ENCODE data around the gene PCNX2. TPM values are rescaled to one million over a fixed set of nuclear protein-coding genes. Genes with fewer than 3 reads are reported as not detected.

Gene PCNX2
- total and polyA plus RNA-seq, 2 of the 13 experiments (the other 11 are each of a cell fraction or from before 2014, with no cell fraction given), result 0.11 to 0.42 TPM

DNA sequence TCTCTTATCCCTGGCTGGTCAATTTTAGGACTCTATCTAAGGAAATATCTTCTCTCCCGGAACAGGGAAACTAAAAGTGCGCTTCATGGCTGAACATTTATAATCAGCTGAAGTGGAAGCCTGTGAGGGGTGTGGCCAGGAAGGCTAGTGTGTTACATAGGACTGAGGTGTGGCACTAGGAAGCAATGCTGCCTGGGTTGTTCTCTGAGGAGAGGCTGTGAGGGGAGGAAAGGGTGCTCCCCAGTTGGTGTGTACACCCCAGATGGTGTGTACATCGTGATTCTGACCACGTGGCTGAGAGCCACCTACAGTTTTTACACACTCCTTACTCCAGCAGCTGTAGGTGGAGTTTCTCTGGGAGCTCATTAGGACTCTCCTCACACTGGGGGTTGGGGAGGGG is 328.9 kb downstream of the PCNX2 start (continued):
- no peak for TF ChIP-seq ZFP36 (IDR thresholded peaks at IDR 0.05; ENCODE audit: borderline replicate concordance, low read depth, low read length, partially characterized antibody)
- TF ChIP-seq, protein P1, sequence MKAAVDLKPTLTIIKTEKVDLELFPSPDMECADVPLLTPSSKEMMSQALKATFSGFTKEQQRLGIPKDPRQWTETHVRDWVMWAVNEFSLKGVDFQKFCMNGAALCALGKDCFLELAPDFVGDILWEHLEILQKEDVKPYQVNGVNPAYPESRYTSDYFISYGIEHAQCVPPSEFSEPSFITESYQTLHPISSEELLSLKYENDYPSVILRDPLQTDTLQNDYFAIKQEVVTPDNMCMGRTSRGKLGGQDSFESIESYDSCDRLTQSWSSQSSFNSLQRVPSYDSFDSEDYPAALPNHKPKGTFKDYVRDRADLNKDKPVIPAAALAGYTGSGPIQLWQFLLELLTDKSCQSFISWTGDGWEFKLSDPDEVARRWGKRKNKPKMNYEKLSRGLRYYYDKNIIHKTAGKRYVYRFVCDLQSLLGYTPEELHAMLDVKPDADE (CRISPR knock-in tag; IDR thresholded peaks at IDR 0.05), result no peak

DNA sequence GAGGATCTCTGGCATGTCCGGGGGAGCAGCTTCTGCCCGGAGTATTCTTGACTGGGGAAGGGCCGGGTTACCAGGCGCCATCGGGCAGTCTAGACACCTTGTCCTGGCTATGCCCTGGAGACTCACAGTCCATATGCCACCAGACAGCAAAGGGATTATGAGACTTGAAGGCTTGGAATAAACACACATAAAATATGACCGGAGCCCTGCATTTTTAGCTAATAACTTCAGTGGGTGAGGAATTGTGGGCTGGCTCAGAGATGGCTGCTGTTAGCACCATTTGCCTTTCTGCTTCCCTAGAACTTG is 329.7 kb downstream of the PCNX2 start:
- CTCF ChIA-PET (ENCODE audit: low intra/inter-chr PET ratio, low total read pairs), result no interaction called here
- Histone ChIP-seq H3K27ac (ENCODE audit: extremely low read length, insufficient read depth, low read length) (no peak overlapping the region), H3K27me3 (ENCODE audit: control insufficient read depth in 1 of 2, insufficient read depth in 2 of 2, low read length in 2 of 2) (no peaks in the 10 kb centered on the region), H3K4me3 (replicated peaks in 1 of 3; ENCODE audit: insufficient read depth in 1 of 3, low read depth in 2 of 3, low read length in 3 of 3) (no peak overlapping the region), H2AFZ (ENCODE audit: low read length) (no peak overlapping the region), H3K4me1 (ENCODE audit: insufficient read depth, low read length) (no peaks in the 10 kb centered on the region), H3K79me2 (ENCODE audit: insufficient read depth, low read length) (no peaks in the 10 kb centered on the region), H3K36me3 (replicated peaks in 1 of 2; ENCODE audit: control insufficient read depth in 1 of 2, insufficient read depth in 2 of 2, low read length in 2 of 2) (peaks cover 7 to 55% of the 10 kb centered on the region in 2 experiments), H3K9me3 (ENCODE audit: low read length) (no peaks in the 10 kb centered on the region), H4K20me1 (ENCODE audit: insufficient read depth, low read length) (no peaks in the 10 kb centered on the region), H3K9ac (ENCODE audit: insufficient read depth, low read depth, low read length) (no peak overlapping the region), H3K4me2 (ENCODE audit: low read depth, low read length) (no peak overlapping the region)
- intact Hi-C loops (cut with micrococcal nuclease; ENCODE audit: unreplicated experiment) (no loop called here), in situ Hi-C loops (cut with HindIII; ENCODE audit: extremely low pct_ligation_motif_present, low pct_unique_long_range_greater_than_20kb) (loop anchor here (25.0 kb wide), 1 partner anchor 1104 kb away; no protein-coding TSS in a partner anchor)
- FAIRE-seq (no peak), ATAC-seq (no peak), DNase-seq (ENCODE audit: low spot score) (no peak)
- POLR2A ChIA-PET, result no interaction called here
- WGBS (ENCODE audit: low lambda C conversion rate), result 100% methylated on average over 4 of the region's 6 CpGs
- TF ChIP-seq, protein P2, sequence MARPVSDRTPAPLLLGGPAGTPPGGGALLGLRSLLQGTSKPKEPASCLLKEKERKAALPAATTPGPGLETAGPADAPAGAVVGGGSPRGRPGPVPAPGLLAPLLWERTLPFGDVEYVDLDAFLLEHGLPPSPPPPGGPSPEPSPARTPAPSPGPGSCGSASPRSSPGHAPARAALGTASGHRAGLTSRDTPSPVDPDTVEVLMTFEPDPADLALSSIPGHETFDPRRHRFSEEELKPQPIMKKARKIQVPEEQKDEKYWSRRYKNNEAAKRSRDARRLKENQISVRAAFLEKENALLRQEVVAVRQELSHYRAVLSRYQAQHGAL (CRISPR knock-in tag; IDR thresholded peaks at IDR 0.05; ENCODE audit: not compliant biosample characterization), result no peak
- TF ChIP-seq ZFP62 (CRISPR knock-in tag; IDR thresholded peaks at IDR 0.05), result no peak
- TF ChIP-seq, protein P3, sequence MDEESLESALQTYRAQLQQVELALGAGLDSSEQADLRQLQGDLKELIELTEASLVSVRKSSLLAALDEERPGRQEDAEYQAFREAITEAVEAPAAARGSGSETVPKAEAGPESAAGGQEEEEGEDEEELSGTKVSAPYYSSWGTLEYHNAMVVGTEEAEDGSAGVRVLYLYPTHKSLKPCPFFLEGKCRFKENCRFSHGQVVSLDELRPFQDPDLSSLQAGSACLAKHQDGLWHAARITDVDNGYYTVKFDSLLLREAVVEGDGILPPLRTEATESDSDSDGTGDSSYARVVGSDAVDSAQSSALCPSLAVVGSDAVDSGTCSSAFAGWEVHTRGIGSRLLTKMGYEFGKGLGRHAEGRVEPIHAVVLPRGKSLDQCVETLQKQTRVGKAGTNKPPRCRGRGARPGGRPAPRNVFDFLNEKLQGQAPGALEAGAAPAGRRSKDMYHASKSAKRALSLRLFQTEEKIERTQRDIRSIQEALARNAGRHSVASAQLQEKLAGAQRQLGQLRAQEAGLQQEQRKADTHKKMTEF (CRISPR knock-in tag; IDR thresholded peaks at IDR 0.05), result no peak
- TF ChIP-seq ZNF773 (CRISPR knock-in tag; IDR thresholded peaks at IDR 0.05; ENCODE audit: borderline replicate concordance), result no peak
- TF ChIP-seq PPARG (CRISPR knock-in tag; conservative IDR thresholded peaks at IDR 0.05), result no peak
- TF ChIP-seq STAG1 (CRISPR knock-in tag; IDR thresholded peaks at IDR 0.05), result no peak
- no TSS peak for BruUV-seq (replicated peaks)
